NCI-H69 (cell line): ENCODE results near the gene FNBP1L.
"Not testable (repeated sequence)": the region's sequence is repeated elsewhere in the genome, so short reads cannot be mapped to it uniquely, and the experiment has no call there.

ENCODE experiments used
- DNase-seq: peaks from one replicate; lab custom pipeline; 2025; lab: John Stamatoyannopoulos, UW

Gene FNBP1L

GRCh38 chr1:93443454-93443853 lies 4.5 kb upstream of the FNBP1L start:
- DNase-seq, result peak; percentile 38

- peak; percentile 88 for DNase-seq
These were observed 974 bp upstream of the FNBP1L start for GRCh38 chr1:93446837-93447451.

- DNase-seq, result peak; percentile 88
These were observed 519 bp downstream of the FNBP1L start for GRCh38 chr1:93448292-93448982.

DNA sequence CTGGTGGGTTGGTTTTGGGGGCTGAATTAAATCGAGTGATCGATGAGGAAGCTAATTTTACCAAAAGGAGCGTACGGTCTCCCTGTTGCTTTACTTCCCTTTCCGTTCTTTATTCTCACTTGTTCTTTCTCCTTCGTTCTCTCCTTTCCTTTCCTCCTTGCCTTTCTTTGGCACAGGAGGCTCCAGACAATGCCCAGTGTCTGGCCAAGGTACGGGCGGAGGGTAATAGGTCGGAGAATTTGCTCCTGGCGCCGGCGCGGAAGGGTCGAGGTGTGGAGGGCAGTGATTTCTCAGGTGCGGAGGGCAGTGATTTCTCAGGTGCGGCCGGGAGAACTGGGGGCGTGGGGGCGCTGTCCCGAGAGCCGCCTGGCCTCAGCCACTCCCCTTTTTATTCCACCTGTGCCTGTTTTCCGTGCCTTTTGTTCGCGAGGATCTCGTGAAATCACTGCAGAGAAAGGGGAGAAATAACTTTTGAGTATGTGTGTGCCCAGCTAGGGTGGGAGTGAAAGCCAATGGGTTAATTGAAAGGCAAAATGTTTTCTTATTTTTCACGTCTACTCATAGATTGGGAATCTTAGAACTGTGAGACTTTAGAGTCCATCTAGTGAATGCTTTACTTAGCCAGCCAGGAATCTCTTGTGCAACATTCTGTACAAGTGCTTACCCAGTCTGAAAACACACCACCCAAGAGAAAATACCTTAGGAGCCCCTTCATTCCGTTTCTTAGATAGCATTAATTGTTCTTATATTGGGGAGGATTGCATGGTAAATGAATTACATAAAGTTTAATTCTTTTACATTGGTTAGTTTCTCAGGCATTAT lies 1.3 kb downstream of the FNBP1L start:
- DNase-seq, result peak; percentile 76

DNA sequence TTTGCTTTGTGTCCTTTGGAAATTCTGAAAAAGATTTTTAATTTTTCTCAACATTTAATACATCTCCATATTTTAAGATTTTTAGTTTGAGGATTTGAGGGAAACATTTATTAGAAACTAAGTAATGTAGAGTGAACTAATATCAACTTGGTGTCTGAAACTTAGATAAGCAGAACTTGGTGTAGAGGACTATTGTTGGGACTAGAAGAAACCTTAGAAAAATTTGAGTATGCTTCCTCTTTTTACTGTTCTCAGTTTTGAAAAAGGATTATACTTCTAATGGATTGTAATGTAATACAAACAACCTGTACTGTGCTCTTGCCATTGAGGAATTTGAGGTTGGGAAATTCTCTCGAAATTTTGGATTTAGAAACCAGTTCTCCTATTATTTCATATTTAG lies 2.4 kb downstream of the FNBP1L start:
- no peak for DNase-seq

- DNase-seq, result no peak
These were observed 6.0 kb downstream of the FNBP1L start for GRCh38 chr1:93453911-93454310.

DNA sequence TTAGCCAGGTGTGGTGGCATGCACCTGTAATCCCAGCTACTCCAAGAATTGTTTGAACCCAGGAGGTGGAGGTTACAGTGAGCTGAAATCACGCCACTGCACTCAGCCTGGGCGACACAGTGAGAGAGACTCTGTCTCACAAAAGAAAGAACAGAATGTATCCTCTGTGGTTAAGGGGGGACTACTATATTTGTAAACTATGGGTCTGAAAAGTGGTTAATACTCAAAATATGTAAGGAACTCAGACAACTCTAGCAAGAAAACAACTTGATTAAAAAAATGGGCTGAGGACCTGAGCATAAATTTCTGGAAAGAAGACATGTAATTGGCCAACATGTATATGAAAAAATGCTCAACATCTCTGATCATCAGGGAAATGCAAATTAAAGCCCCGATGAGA lies 11.2 kb downstream of the FNBP1L start:
- DNase-seq, result no peak

DNA sequence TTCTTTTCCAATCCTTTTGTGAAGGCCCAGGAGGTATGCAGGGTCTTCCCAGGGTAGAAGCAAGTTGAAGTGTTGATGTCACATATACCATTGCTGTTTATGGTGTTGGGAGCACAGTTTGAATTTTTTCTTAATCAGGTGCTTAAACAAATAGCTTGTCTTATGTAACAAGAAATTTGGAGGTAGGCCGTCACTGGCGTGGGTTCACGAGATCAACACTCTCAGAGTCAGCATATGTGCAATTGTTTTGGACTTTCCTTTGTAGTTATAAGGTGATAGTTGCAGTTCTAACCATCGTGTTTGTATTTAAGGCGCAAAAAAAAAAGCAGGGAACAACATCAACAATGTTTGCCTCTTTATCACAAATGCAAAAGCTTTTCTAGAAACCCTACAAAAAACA lies 13.3 kb downstream of the FNBP1L start:
- DNase-seq, result no peak

- DNase-seq, result no peak
These were observed 16.0 kb downstream of the FNBP1L start for GRCh38 chr1:93463960-93464359.

GRCh38 chr1:93465371-93466082 lies 17.6 kb downstream of the FNBP1L start:
- DNase-seq, result not testable (repeated sequence)

- no peak for DNase-seq
These were observed 19.7 kb downstream of the FNBP1L start for GRCh38 chr1:93467606-93468005.

- DNase-seq, result no peak
These were observed 20.7 kb downstream of the FNBP1L start for GRCh38 chr1:93468662-93469061.

GRCh38 chr1:93469223-93469622 lies 21.3 kb downstream of the FNBP1L start:
- DNase-seq, result not testable (repeated sequence)

DNA sequence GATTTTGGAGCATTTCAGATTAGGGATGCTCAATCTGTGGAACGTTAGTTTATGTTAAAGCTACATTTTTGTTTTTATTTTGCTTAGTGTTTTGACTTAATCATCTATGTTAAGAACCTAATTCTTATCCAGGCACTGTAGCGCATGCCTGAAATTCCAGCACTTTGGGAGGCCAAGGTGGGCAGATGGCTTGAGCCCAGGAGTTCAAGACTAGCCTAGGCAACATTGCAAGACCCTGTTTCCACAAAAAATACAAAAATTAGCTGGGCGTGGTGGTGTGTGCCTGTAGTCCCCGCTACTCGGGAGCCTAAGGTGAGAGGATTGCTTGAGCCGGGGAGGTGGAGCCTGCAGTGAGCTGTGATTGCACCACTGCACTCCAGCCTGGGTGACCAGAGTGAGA lies 23.4 kb downstream of the FNBP1L start:
- no peak for DNase-seq

DNA sequence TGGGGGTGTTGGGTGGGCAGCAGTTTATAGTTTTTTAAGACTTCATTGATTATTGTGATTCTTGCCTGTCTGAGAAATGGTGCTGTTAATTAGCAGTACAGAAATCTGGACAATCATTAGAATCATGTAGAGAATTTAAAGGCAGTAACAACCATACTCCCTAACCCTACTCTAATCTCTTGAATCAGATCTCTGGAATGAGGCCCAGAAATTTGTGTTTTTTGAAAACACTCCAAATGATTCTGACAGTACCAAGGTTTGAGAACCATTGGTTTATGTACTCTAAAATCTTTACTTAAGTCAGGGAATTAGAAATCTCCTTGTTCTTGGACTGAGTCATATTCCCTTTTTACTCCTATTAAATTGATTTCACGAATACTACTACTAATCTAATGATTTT lies 24.0 kb downstream of the FNBP1L start:
- no peak for DNase-seq

DNA sequence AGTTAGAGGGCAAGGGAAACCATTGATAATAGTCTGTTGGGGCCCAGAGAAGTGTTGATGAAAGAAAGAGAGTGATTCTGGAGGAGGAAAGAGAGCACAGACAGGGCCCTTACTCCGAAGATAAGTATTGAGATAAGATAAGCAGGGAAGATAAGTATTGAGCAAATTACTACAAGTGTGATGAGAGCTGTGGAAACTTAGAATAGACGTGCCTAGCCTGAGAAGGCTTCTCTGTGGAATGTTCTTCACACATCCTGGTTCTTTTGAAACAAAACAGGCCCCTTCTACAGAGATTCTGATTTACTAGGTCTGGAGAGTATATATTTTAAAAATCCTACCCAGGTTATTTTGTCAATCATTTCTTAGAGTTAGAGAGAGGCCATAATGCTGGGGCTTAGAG lies 26.4 kb downstream of the FNBP1L start:
- no peak for DNase-seq

- no peak for DNase-seq
These were observed 27.8 kb downstream of the FNBP1L start for GRCh38 chr1:93475681-93476080.

DNA sequence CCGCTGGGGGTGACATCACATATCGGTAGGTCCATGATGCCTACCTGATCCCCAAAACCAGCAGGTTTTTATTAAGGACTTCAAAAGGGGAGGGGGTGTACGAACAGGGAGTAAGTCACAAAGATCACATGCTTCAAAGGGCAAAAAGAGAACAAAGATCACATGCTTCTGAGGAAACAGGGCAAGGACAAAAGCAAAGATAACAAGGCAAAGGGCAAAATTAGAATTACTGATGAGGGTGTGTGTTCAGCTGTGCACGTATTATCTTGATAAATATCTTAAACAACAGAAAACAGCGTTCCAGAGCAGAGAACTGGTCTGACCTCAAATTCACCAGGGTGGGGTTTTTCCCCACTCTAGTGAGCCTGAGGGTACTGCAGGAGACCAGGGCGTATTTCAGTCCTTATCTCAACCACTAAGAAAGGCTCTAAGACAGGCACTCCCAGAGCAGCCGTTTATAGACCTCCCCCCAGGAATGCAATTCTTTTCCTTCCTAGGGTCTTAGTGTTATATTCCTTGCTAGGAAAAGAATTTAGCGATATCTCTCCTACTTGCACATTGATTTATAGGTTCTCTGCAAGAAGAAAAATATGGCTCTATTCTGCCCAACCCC lies 31.3 kb downstream of the FNBP1L start:
- not testable (repeated sequence) for DNase-seq

GRCh38 chr1:93481899-93482298 lies 34.0 kb downstream of the FNBP1L start:
- DNase-seq, result not testable (repeated sequence)

DNA sequence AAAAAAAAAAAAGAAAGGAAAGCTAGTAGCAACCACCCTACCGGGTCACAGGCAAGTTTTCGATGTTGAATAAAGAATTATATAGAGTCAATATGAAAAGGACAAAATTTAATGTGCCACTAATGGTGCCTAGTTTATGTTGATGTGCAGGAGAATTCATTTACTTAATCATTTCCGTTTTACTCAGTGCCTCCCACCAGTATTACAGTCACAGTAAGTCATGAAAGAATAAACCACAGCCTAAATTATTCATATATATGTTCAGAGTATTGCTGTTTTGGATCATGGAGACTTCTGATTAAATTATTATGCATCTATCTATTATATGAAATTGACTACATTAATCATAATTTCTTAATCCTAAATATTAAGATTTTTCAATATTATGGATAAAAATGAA lies 35.3 kb downstream of the FNBP1L start:
- DNase-seq, result no peak

GRCh38 chr1:93483606-93484005 lies 35.7 kb downstream of the FNBP1L start:
- no peak for DNase-seq

- DNase-seq, result no peak
These were observed 40.3 kb downstream of the FNBP1L start for GRCh38 chr1:93488207-93488606.
